GM12878 (cell line): Measurements from ENCODE around the gene IL6R. TPM values are rescaled to one million over a fixed set of nuclear protein-coding genes. Genes with fewer than 3 reads are reported as not detected.

ENCODE experiments used
- ATAC-seq: fragments of 200-7000 bp; cut with Tn5 transposase; 3 replicates; pipeline ENCODE4 v1.9.1; 2020; ENCODE audit warnings: mild to moderate bottlenecking, moderate library complexity
- BruUV-seq: library from RNA; stranded (reverse); fragments of 400-500 nt; replicated peaks from 2 replicates; lab custom pipeline; 2021; lab: Mats Ljungman, UMichigan
- CTCF ChIA-PET: fragments of 300-600 bp; sonication (Branson Sonifier 250); formaldehyde crosslinking; extraction: SDS; loops from one replicate; lab custom pipeline; 2021; ENCODE audit warnings: inconsistent platforms; lab: Yijun Ruan, JAX
- POLR2A ChIA-PET: fragments of 350-600 bp; formaldehyde crosslinking; extraction: SDS; loops from one replicate; lab custom pipeline; 2021; ENCODE audit warnings: inconsistent platforms; lab: Charles Lee
- RAD21 ChIA-PET: fragments of 300-600 bp; sonication (Branson Sonifier 250); formaldehyde crosslinking; loops from one replicate; lab custom pipeline; 2023; ENCODE audit warnings: antibody characterized with exemption; ENCODE audit not compliant: unreplicated experiment; lab: Charles Lee
- SMC1A ChIA-PET: fragments of 300-600 bp; sonication (Branson Sonifier 250); formaldehyde crosslinking; loops from one replicate; lab custom pipeline; 2023; ENCODE audit not compliant: unreplicated experiment, uncharacterized antibody; lab: Charles Lee
- DNase-seq: peaks from one replicate; pipeline ENCODE4 v3.0.0-alpha.2; 2011; ENCODE audit warnings: low read depth, low spot score
- FAIRE-seq: peaks from 3 replicates; lab custom pipeline; 2011; peaks lifted over from hg19 to GRCh38; lab: Jason Lieb, UNC
- H2AFZ ChIP-seq: 2 replicates; pipeline ENCODE4 v1.6.0; 2011; ENCODE audit warnings: low read depth, low read length, control low read depth; ENCODE audit not compliant: control insufficient read depth
- H3K27ac ChIP-seq: 2 replicates; pipeline ENCODE4 v1.5.1; 2011; ENCODE audit warnings: control low read depth; ENCODE audit not compliant: control insufficient read depth, insufficient read depth
- H3K27me3 ChIP-seq, 2 experiments: replicated peaks in 1 of 2; 2 replicates each; pipeline versions ENCODE4 v1.6.0 to v1.6.1; 2011; ENCODE audit warnings: low read length in 1 of 2; ENCODE audit not compliant: control insufficient read depth in 2 of 2, insufficient read depth in 2 of 2
- H3K36me3 ChIP-seq, 2 experiments: 2 replicates each; pipeline ENCODE4 v1.5.1; 2011; ENCODE audit warnings: low read length in 1 of 2; ENCODE audit not compliant: control insufficient read depth in 2 of 2, insufficient read depth in 2 of 2
- H3K4me1 ChIP-seq: 2 replicates; pipeline ENCODE4 v1.6.1; 2011; ENCODE audit warnings: mild to moderate bottlenecking, low read length, moderate library complexity, mixed read lengths; ENCODE audit not compliant: control insufficient read depth, insufficient read depth
- H3K4me2 ChIP-seq: 2 replicates; pipeline ENCODE4 v1.6.0; 2011; ENCODE audit warnings: control low read depth; ENCODE audit not compliant: control insufficient read depth, insufficient read depth
- H3K4me3 ChIP-seq: fragments of 200-600 bp; sonication (generic); 2 replicates; pipeline ENCODE4 v1.5.1; 2016
- H3K79me2 ChIP-seq: 2 replicates; pipeline ENCODE4 v1.6.0; 2011; ENCODE audit warnings: low read length; ENCODE audit not compliant: control insufficient read depth, insufficient read depth
- H3K9ac ChIP-seq: 2 replicates; pipeline ENCODE4 v1.8.0; 2011; ENCODE audit warnings: low read length, control low read depth, mixed read lengths; ENCODE audit not compliant: control insufficient read depth, insufficient read depth
- H3K9me3 ChIP-seq: replicated peaks from 3 replicates; pipeline ENCODE4 v1.5.1; 2011; ENCODE audit warnings: mild to moderate bottlenecking, low read length; ENCODE audit not compliant: control insufficient read depth, insufficient read depth
- H4K20me1 ChIP-seq: 2 replicates; pipeline ENCODE4 v1.6.0; 2011; ENCODE audit not compliant: control insufficient read depth, insufficient read depth
- E4F1 ChIP-seq: fragments of 450-650 bp; IDR thresholded peaks from 2 replicates; pipeline ENCODE4 v1.6.1; 2018; ENCODE audit warnings: borderline replicate concordance, mild to moderate bottlenecking; ENCODE audit not compliant: partially characterized antibody
- FOS ChIP-seq: IDR thresholded peaks from 3 replicates; pipeline ENCODE4 v1.6.1; 2011; ENCODE audit warnings: borderline replicate concordance; ENCODE audit not compliant: insufficient read length; ENCODE audit errors: extremely low read depth
- IRF4 ChIP-seq: IDR thresholded peaks from 2 replicates; pipeline ENCODE4 v1.6.1; 2011; ENCODE audit warnings: low read depth, low read length
- PML ChIP-seq: IDR thresholded peaks from 2 replicates; pipeline ENCODE4 v1.6.1; 2012; ENCODE audit warnings: low read length, inconsistent platforms
- POLR2A ChIP-seq: IDR thresholded peaks from 2 replicates; pipeline ENCODE4 v1.6.1; 2011; ENCODE audit warnings: low read depth, mild to moderate bottlenecking, low read length
- RUNX3 ChIP-seq: IDR thresholded peaks from 2 replicates; pipeline ENCODE4 v1.6.1; 2012; ENCODE audit warnings: low read length, inconsistent platforms
- YY1 ChIP-seq: IDR thresholded peaks from 2 replicates; pipeline ENCODE4 v1.6.1; 2011; ENCODE audit warnings: low read depth, mild to moderate bottlenecking, low read length
- WGBS: methylation state at CpG from one replicate; pipeline ENCODE4 v1.1.6; 2016; ENCODE audit warnings: low lambda C conversion rate; ENCODE audit not compliant: insufficient replicate concordance, insufficient coverage; ENCODE audit errors: missing lambda C conversion rate; 5-methylcytosine and 5-hydroxymethylcytosine counted together
- in situ Hi-C: fragments of 300-500 bp; cut with MboI; formaldehyde crosslinking; loops from 9 replicates; pipeline ENCODE4 v1.14.3; 2018; ENCODE audit warnings: mixed read lengths
- intact Hi-C: fragments of 100-400 bp; cut with micrococcal nuclease; formaldehyde crosslinking; loops from one replicate; pipeline ENCODE4 v1.14.2; 2022; ENCODE audit not compliant: unreplicated experiment
- polyA plus RNA-seq, 11 experiments: library from polyadenylated mRNA; depleted of rRNA in 4 of 11; unstranded in 6 of 11; stranded (reverse) in 5 of 11; fragments of >200 nt; fragmentation: Nextera tagmentation in 4 of 11; fragmentation: Illumina TruSeq in 1 of 11; extraction: Ambion mirVana in 4 of 11; extraction: Trizol in 1 of 11; gene quantifications; 1 replicate in 1 of 11; 2 replicates in 10 of 11; pipeline versions ENCODE4 v1.2.1 to v1.2.3, GENCODE V29; 2011 to 2016; ENCODE audit warnings: inconsistent platforms in 2 of 11, missing spikeins in 2 of 11, low read depth in 1 of 11
- total RNA-seq, 4 experiments: library from RNA; depleted of rRNA in 3 of 4; stranded (reverse); fragments of >200 nt in 3 of 4; fragmentation: Illumina TruSeq in 1 of 4; extraction: Trizol in 1 of 4; gene quantifications; 2 replicates each; pipeline versions ENCODE4 v1.2.1 to v1.2.3, GENCODE V29; 2013 to 2021

IL6R gene
- total and polyA plus RNA-seq, 10 of the 15 experiments (the other 5 are each of a cell fraction or from before 2014, with no cell fraction given) = 1.9 to 43.4 (median 17.5) TPM

- FAIRE-seq (no peak), ATAC-seq (no peak)
Measured at GRCh38 chr1:154406572-154406879, 1.4 kb downstream of the IL6R start.

GRCh38 chr1:154406886-154407197, 1.7 kb downstream of the IL6R start:
- no TSS peak for BruUV-seq
- ChIA-PET POLR2A (interaction anchor here (1.3 to 2.9 kb wide), 6 partner anchors 8 to 72 kb away, joined by 4 to 20 read pairs (median 10); no protein-coding TSS in a partner anchor), CTCF (interaction anchor here (0.8 to 6.7 kb wide), 15 partner anchors 8 to 140 kb away, joined by 3 to 67 read pairs (median 7); no protein-coding TSS in a partner anchor), SMC1A (interaction anchor here (0.6 to 8.0 kb wide), 14 partner anchors 11 to 81 kb away, joined by 3 to 89 read pairs (median 4); no protein-coding TSS in a partner anchor), RAD21 (interaction anchor here (1.2 to 8.3 kb wide), 12 partner anchors 8 to 139 kb away, joined by 3 to 80 read pairs (median 10); no protein-coding TSS in a partner anchor)
- in situ Hi-C loops (no loop called here), intact Hi-C loops (loop anchor here (1.0 to 2.0 kb wide), 3 partner anchors 38 to 72 kb away; no protein-coding TSS in a partner anchor)
- Histone ChIP-seq H2AFZ (no peak overlapping the region), H3K9me3 (no peaks in the 10 kb centered on the region), H3K4me2 (peak overlapping the region; percentile 94), H4K20me1 (no peaks in the 10 kb centered on the region), H3K4me1 (peaks cover 83% of the 10 kb centered on the region), H3K79me2 (peaks cover 20% of the 10 kb centered on the region), H3K27ac (peak overlapping the region; percentile 83), H3K9ac (peak overlapping the region; percentile 22), H3K4me3 (peak overlapping the region; percentile 75; the same call in 1 of the 2 replicates), H3K36me3 (no peaks in the 10 kb centered on the region), H3K27me3 (no peaks in the 10 kb centered on the region)
- DNase-seq (no peak), FAIRE-seq (no peak), ATAC-seq (no peak)
- 3% methylated on average over 3 of the region's 3 CpGs for WGBS
- TF ChIP-seq E4F1 (no peak), PML (0 out of 2 replicates have a peak, but pooled peaks have one; percentile 7), IRF4 (no peak)

More at GRCh38 chr1:154406572-154406879, 1.4 kb downstream of the IL6R start:
- peak overlapping the region; percentile 94 for H3K4me2 ChIP-seq
- no peak for DNase-seq
- peak overlapping the region; percentile 60 for H3K9ac ChIP-seq
- H3K4me1 ChIP-seq = peaks cover 81% of the 10 kb centered on the region
- H4K20me1 ChIP-seq = no peaks in the 10 kb centered on the region
- no peaks in the 10 kb centered on the region for H3K27me3 ChIP-seq
- POLR2A ChIA-PET = interaction anchor here (1.3 to 2.9 kb wide), 5 partner anchors 9 to 73 kb away, joined by 4 to 20 read pairs (median 12); no protein-coding TSS in a partner anchor
- peak overlapping the region; percentile 75 for H3K4me3 ChIP-seq
- no peak overlapping the region for H2AFZ ChIP-seq
- CTCF ChIA-PET = interaction anchor here (0.8 to 6.7 kb wide), 16 partner anchors 9 to 140 kb away, joined by 3 to 67 read pairs (median 6); no protein-coding TSS in a partner anchor
- RAD21 ChIA-PET = interaction anchor here (1.3 to 8.3 kb wide), 11 partner anchors 8 to 140 kb away, joined by 3 to 80 read pairs (median 13); no protein-coding TSS in a partner anchor
- TF ChIP-seq FOS (no peak), IRF4 (0 out of 2 replicates have a peak, but pooled peaks have one; percentile 3), POLR2A (no peak), YY1 (no peak), RUNX3 (peak; percentile 32)
- no TSS peak for BruUV-seq
- no peaks in the 10 kb centered on the region for H3K36me3 ChIP-seq
- intact Hi-C loops (loop anchor here (2.0 kb wide), 2 partner anchors 38 to 72 kb away; no protein-coding TSS in a partner anchor), in situ Hi-C loops (no loop called here)
- peaks cover 20% of the 10 kb centered on the region for H3K79me2 ChIP-seq
- H3K9me3 ChIP-seq = no peaks in the 10 kb centered on the region
- peak overlapping the region; percentile 83 for H3K27ac ChIP-seq
- SMC1A ChIA-PET = interaction anchor here (0.6 to 8.0 kb wide), 15 partner anchors 11 to 80 kb away, joined by 3 to 89 read pairs (median 4); no protein-coding TSS in a partner anchor
